HG02943 (cell line): ENCODE measurements around the gene PARD3B.

Experiments used
- ATAC-seq: cut with Tn5 transposase; IDR thresholded peaks from one replicate; pipeline ENCODE4 v1.9.1; 2021; ENCODE audit warnings: mild to moderate bottlenecking, low read depth, moderate library complexity; ENCODE audit not compliant: unreplicated experiment

The PARD3B gene

GRCh38 chr2:205030695-205031094 lies 485.4 kb downstream of the PARD3B start:
- ATAC-seq = no peak

GRCh38 chr2:205032093-205032551 lies 486.8 kb downstream of the PARD3B start:
- no peak for ATAC-seq

GRCh38 chr2:205033431-205033830 lies 488.2 kb downstream of the PARD3B start:
- ATAC-seq = no peak

- ATAC-seq = no peak
Measured at GRCh38 chr2:205034034-205034433, 488.8 kb downstream of the PARD3B start.

- no peak for ATAC-seq
Measured at GRCh38 chr2:205040323-205040722, 495.0 kb downstream of the PARD3B start.

GRCh38 chr2:205041472-205042130 lies 496.3 kb downstream of the PARD3B start:
- ATAC-seq = no peak

- no peak for ATAC-seq
Measured at GRCh38 chr2:205043285-205043684, 498.0 kb downstream of the PARD3B start.

- ATAC-seq = no peak
Measured at GRCh38 chr2:205045706-205046105, 500.4 kb downstream of the PARD3B start.

GRCh38 chr2:205047273-205047839 lies 502.1 kb downstream of the PARD3B start:
- ATAC-seq = no peak

- no peak for ATAC-seq
Measured at GRCh38 chr2:205051417-205051816, 506.1 kb downstream of the PARD3B start.

GRCh38 chr2:205052781-205053180 lies 507.5 kb downstream of the PARD3B start:
- ATAC-seq = no peak

GRCh38 chr2:205053827-205054410 lies 508.6 kb downstream of the PARD3B start:
- no peak for ATAC-seq

GRCh38 chr2:205054789-205055188 lies 509.5 kb downstream of the PARD3B start:
- no peak for ATAC-seq

GRCh38 chr2:205055251-205055650 lies 510.0 kb downstream of the PARD3B start:
- no peak for ATAC-seq

- no peak for ATAC-seq
Measured at GRCh38 chr2:205056151-205056561, 510.9 kb downstream of the PARD3B start.

- ATAC-seq = no peak
Measured at GRCh38 chr2:205058409-205058808, 513.1 kb downstream of the PARD3B start.

- no peak for ATAC-seq
Measured at GRCh38 chr2:205060269-205060668, 515.0 kb downstream of the PARD3B start.

- no peak for ATAC-seq
Measured at GRCh38 chr2:205066081-205066480, 520.8 kb downstream of the PARD3B start.

- no peak for ATAC-seq
Measured at GRCh38 chr2:205069928-205070327, 524.7 kb downstream of the PARD3B start.

GRCh38 chr2:205070889-205071288 lies 525.6 kb downstream of the PARD3B start:
- ATAC-seq = no peak

- no peak for ATAC-seq
Measured at GRCh38 chr2:205073433-205074020, 528.3 kb downstream of the PARD3B start.

- ATAC-seq = no peak
Measured at GRCh38 chr2:205076405-205076804, 531.1 kb downstream of the PARD3B start.
